Fibroblast of skin of right quadriceps (primary cell): Measurements from ENCODE around the gene SYT15.
"Not testable (repeated sequence)": the region's sequence is repeated elsewhere in the genome, so short reads cannot be mapped to it uniquely, and the experiment has no call there.

Source experiments
- DNase-seq: peaks from one replicate; pipeline ENCODE4 v3.0.0-alpha.2; 2013

Gene SYT15

GRCh38 chr10:46557319-46558121, 21.4 kb upstream of the SYT15 start:
- no peak for DNase-seq

GRCh38 chr10:46558122-46558391, 20.9 kb upstream of the SYT15 start:
- DNase-seq, result no peak

DNA sequence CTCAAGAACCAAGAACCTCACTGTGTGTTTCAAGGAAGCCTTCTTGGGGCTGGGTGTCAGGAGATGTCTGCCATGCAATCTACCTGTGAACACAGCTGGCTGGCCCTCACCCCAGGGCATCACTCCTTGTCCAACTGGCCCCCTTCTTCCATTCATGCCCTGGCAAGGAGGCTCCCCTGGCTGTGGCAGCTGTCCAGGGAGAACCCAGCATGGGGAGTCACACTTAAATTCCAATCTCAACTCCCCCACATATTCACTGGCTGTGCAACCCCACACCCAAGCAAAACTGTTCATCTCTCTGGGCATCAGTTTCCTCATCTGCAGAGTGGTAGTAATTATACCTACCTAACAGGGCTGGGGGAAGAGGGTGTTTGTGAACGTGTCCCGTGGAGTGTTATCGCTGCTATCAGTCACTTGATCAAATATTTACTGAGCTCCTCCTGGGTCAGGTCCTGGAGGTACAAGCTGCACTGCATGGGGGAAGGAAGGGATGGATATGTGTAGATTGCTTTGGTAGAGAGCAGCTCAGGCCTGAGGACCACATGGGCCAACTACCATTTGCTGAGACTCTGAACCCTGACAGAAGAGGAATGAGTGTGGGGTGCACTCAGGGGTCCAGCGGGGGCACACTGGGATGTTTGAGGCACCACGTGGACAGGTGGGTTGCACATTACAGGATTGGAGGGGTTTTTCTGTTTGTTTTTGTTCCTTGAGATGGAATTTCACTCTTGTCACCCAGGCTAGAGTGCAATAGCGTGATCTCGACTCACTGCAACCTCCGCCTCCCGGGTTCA, 20.3 kb upstream of the SYT15 start:
- DNase-seq, result no peak

- DNase-seq, result no peak
Observed at GRCh38 chr10:46559231-46559671, 19.7 kb upstream of the SYT15 start.

DNA sequence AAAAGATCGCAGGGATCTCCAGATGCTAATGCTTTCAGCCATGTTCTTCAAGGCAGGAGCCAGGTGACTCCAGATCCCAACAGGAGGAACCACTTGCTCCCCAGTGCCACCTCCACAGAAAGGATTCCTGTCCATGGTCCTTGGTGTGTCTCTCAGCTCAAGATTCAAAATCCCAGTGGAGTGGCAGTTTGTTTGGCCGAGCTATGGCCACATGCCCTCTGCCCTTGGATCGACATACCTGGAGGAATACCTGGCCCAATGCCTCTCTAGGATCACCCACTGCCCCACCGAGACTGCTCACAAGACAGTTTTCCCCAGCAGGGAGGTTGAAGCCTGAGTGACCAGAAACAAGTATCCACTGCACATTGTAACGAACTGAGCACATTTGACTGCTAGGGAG, 18.5 kb upstream of the SYT15 start:
- no peak for DNase-seq

GRCh38 chr10:46560952-46561351, 18.0 kb upstream of the SYT15 start:
- DNase-seq, result no peak

GRCh38 chr10:46565591-46566332, 13.2 kb upstream of the SYT15 start:
- DNase-seq, result peak; percentile 34

DNA sequence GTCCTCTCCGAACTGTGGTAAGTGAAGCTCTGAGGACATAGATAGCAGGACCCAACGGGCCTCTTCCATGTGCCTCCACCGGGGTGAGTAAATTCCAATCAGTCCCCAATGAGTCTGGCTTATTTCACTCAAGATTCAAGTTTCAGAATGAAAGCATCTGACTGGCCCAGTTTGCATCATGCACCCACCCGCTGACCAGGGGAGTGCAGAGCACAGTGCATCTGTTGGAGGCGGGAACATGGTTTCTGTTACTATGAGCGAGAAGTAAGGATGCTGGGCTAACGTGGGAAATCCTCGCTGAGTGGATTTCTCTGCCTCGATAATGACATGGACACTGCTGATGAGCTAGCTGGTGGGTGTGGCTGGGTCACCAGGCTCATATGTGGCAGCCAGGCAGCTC, 11.8 kb upstream of the SYT15 start:
- not testable (repeated sequence) for DNase-seq

DNA sequence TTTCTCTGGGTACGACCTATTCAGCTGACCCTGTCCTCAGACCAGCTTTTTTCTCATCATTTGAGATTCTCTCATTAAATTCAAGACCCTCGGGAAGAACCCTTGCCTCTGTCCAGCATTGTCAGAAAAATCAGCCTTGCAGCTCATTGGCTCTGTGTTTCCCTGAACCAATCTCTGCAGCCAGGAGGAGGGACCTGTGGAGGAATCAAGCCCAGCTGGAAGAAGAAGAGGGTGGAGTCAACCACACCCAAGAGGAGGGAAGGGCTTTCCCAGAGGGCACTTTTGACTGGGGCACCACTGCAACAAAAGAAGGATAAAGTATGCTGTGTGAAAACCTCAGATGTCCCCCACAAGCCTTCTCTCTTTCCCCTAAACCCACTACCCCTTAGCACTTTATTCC, 8.3 kb upstream of the SYT15 start:
- not testable (repeated sequence) for DNase-seq

DNA sequence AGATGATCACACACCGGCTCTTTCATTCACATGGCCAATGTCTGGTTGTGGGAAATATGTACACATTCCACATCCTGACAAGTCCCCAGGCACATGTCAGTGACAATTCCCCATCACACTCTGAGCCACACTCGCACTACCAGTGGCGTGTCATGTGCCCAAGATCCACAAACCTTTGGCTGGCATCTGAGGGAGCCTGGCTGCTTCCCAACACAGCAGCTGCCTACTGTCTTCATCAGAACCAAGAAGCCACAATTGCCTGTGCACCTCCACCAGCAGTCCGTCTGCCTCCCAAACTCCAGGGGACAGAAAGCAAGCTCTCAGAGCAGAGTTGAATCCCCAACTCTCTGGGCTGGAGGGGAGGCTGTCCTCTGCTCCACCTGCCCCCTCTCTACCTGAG, 6.2 kb upstream of the SYT15 start:
- not testable (repeated sequence) for DNase-seq

DNA sequence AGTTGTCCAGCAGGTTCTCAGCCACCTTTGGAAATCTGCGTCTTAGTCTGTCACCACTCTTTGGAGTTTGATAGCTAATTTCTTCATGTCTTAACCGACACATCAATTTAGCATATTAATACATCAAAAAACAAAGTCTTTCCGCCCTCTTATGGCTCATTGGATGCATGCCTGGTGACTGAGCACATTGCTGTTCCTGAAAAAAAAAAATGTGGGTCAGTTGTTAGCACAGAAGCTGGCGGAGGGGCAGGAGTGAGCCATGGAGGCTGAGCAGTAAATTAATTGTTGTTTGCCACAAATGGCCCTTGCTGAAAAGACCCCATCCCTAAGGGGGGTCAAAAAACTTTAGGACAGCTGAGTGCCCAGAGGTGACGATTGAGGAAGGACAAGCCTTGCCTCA, 5.6 kb upstream of the SYT15 start:
- DNase-seq, result not testable (repeated sequence)

DNA sequence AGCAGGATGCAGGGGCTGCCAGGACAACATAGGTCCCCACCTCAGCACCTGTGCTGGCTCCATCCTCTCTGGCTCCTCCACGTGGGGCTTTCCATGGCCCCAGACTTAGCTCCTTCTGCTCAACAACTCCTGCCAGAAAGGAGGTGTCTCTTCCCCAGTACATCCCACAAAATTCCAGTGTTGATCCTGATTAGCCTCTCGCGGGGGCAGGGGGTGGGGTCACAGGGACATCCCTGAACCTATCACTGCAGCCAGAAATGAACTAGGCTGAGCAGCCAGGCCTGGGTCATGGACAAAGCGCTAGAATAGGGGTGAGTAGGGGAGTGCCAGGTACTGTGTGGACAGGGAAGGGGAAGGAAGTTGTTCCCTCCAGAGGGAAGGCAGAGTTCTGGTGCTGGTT, 5.0 kb upstream of the SYT15 start:
- not testable (repeated sequence) for DNase-seq

DNA sequence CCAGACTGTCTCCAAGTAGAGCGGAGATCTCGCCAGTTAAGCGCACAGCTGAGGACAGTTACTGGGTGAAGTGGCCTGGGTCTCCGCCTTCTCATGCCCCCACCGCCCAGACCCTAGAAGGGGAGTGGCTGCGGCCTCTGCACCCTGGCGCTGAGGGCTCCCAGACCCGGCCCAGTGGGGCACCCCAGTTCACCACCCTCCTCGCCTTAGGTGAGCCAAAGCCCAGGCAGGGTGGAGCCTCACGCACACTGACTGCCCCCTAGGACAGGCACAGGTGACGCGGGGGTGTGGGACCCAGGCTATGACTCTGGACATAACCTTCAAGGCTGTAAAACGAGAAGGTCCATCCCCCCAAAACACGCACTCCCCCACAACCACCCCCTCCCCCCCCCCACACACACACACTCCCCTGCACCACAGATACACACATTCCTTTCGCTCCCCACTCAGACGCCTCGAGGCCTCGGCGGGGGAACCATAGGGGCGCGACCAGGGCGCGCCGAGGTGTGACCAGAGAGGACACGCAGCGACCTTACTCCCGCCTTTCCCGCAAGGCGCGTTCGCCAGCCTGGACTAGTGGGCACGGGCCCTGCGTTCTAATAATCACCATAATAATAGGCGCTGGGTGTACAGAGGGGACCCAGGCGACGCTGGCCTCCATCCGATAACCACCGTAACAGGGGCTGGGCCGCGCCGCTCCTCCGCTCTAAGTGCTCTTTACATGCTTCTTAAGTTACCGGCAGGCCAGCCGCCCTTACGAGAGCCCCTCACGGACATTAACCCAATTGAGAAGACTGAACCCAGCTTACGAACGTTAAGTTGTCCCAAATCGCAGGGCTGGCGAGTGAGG, 1.1 kb upstream of the SYT15 start:
- not testable (repeated sequence) for DNase-seq

DNA sequence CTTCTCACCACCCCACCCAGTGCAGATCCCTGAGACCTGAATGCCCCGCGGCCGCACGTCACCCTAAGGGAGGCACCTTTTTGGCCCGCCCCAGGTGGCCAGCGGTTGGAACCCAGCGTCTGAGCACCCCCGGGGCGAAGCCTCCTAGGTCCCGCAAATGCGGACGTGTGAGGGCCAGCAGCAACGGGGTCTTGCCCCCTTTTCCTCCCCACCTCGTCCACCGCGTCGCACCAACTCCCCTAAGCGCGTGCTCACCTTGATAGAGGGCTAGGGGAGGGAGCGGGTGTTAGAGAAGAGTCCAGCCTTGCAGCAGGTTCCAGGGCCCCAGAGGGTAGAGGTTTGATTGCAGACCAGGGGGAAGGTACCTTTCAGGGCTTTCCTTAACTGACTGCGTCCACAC, 450 bp downstream of the SYT15 start:
- not testable (repeated sequence) for DNase-seq

GRCh38 chr10:46581997-46582396, 3.1 kb downstream of the SYT15 start:
- DNase-seq, result not testable (repeated sequence)

GRCh38 chr10:46582568-46582967, 3.6 kb downstream of the SYT15 start:
- not testable (repeated sequence) for DNase-seq

GRCh38 chr10:46584196-46584595, 5.3 kb downstream of the SYT15 start:
- not testable (repeated sequence) for DNase-seq

GRCh38 chr10:46585246-46585645, 6.3 kb downstream of the SYT15 start:
- DNase-seq, result not testable (repeated sequence)

DNA sequence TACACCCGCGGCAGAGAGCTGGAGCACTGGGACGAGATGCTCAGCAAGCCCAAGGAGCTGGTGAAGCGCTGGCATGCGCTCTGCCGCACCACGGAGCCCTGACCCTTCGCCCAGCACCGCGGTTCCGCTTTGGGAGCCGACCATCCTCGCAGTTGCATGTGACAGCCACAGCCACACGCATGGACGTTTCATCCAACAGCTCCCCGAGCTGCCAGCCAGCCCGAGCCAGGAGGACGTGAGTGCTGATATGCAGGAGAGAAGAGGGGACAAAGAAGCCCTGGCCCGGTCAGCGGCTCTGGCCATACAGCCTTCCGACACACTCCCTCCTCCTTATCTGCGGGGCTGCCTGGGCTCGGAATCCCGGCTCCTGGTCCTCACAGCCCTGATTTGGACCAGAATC, 8.6 kb downstream of the SYT15 start:
- DNase-seq, result not testable (repeated sequence)

DNA sequence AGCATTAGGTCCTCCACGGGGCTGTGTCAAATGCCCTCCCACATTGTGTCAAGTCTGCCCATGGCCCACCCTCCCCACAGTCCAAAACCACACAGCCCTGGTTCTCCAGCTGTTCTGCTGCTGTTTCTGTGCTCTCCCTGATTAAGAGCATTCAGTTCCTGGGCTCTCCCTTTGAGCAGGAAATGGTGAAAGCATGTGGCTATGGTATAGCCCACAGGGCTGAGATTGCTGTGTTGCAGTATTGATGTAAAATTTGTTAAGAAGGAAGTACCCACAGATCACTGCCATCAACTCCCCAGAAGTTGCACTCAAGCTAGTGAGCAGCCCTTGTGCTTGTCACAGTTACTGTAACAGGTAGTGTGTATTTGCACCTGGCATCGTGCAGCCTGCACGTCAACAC, 9.3 kb downstream of the SYT15 start:
- not testable (repeated sequence) for DNase-seq

DNA sequence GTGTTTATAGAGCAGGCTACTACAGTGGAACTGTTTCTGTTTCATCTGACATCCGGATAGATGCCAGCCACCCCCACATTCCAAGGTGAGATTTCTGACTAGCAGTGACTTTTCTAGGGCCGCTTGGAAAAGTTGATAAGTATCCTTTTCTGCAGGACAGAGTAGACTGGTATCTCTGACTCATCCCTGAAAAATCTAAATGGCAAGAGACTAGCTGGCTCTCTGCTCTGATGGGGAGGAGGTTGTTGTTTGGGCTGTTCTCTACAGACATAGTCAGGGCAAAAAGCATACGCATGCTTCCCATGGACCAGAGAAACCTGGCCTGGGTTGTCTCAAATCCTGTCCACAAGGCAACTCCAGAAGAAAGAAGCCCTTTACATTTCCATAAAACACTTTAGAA, 10.7 kb downstream of the SYT15 start:
- DNase-seq, result not testable (repeated sequence)

GRCh38 chr10:46591053-46591452, 12.1 kb downstream of the SYT15 start:
- DNase-seq, result not testable (repeated sequence)

DNA sequence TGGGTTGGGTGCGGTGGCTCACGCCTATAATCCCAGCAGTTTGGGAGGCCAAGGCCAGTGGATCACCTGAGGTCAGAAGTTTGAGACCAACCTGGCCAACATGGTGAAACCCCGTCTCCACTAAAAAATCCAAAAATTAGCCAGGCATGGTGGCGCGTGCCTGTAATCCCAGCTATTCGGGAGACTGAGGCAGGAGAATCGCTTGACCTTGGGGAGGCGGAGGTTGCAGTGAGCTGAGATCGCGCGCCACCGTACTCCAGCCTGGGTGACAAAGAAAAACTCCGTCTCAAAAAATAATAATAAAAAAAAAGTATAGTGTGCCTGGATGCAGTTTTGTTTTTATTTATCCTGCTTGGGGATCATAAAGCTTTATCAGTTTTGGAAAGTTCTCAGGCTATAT, 14.4 kb downstream of the SYT15 start:
- not testable (repeated sequence) for DNase-seq
